ENCODE data around the gene ZNF423.

GRCh38 chr16:49466529-49466831 lies 389.4 kb downstream of the ZNF423 start:
- no peak for TF ChIP-seq ZNF384 (IDR thresholded peaks at IDR 0.05)
- no peak for TF ChIP-seq TARDBP (IDR thresholded peaks at IDR 0.05)
- TF ChIP-seq LEF1 (IDR thresholded peaks at IDR 0.05; ENCODE audit: borderline replicate concordance): no peak
- TF ChIP-seq FOXK2 (IDR thresholded peaks at IDR 0.05): no peak
- no peak for TF ChIP-seq NFRKB (IDR thresholded peaks at IDR 0.05)
